Trophoblast cell (in vitro differentiated cells and primary cell): ENCODE data around the gene PIP5K1B.

ENCODE experiments used
- DNase-seq, 2 donors: peaks; one replicate each; pipeline ENCODE4 v3.0.0-alpha.2; 2016
- H2AFZ ChIP-seq: 2 replicates; pipeline ENCODE4 v1.6.1; 2013; ENCODE audit warnings: low read length, moderate library complexity, mild to moderate bottlenecking; ENCODE audit not compliant: insufficient read depth, poor library complexity
- H2AK5ac ChIP-seq: 2 replicates; pipeline ENCODE4 v1.6.1; 2013; ENCODE audit warnings: mild to moderate bottlenecking, low read length
- H2BK120ac ChIP-seq: 2 replicates; pipeline ENCODE4 v1.6.1; 2013; ENCODE audit warnings: low read length, mild to moderate bottlenecking, moderate library complexity; ENCODE audit not compliant: insufficient read depth, poor library complexity
- H2BK12ac ChIP-seq: 2 replicates; pipeline ENCODE4 v1.6.1; 2013; ENCODE audit warnings: mild to moderate bottlenecking, low read length, moderate library complexity
- H2BK5ac ChIP-seq: 2 replicates; pipeline ENCODE4 v1.6.1; 2013; ENCODE audit warnings: low read length, low read depth, moderate library complexity, mild to moderate bottlenecking; ENCODE audit not compliant: poor library complexity
- H3K14ac ChIP-seq: 2 replicates; pipeline ENCODE4 v1.6.1; 2013; ENCODE audit warnings: mild to moderate bottlenecking, low read length
- H3K18ac ChIP-seq: 2 replicates; pipeline ENCODE4 v1.6.1; 2013; ENCODE audit warnings: mild to moderate bottlenecking, low read length
- H3K23ac ChIP-seq: 2 replicates; pipeline ENCODE4 v1.6.1; 2013; ENCODE audit warnings: low read length
- H3K27ac ChIP-seq: 2 replicates; pipeline ENCODE4 v1.5.1; 2013; ENCODE audit warnings: low read depth, mild to moderate bottlenecking, inconsistent platforms, low read length, moderate library complexity
- H3K27me3 ChIP-seq: 2 replicates; pipeline ENCODE4 v1.6.1; 2013; ENCODE audit warnings: inconsistent platforms, mild to moderate bottlenecking, low read length, moderate library complexity; ENCODE audit not compliant: insufficient read depth
- H3K36me3 ChIP-seq, 2 experiments: 1 replicate in 1 of 2; 2 replicates in 1 of 2; pipeline ENCODE4 v1.6.1; 2013; ENCODE audit warnings: low read length in 2 of 2, mild to moderate bottlenecking in 2 of 2, moderate library complexity in 1 of 2; ENCODE audit not compliant: insufficient read depth in 2 of 2, control insufficient read depth in 1 of 2
- H3K4ac ChIP-seq: 2 replicates; pipeline ENCODE4 v1.6.1; 2013; ENCODE audit warnings: low read depth, mild to moderate bottlenecking, low read length, moderate library complexity
- H3K4me1 ChIP-seq, 2 experiments: 1 replicate in 1 of 2; 2 replicates in 1 of 2; pipeline ENCODE4 v1.6.1; 2013; ENCODE audit warnings: low read length in 2 of 2, mild to moderate bottlenecking in 2 of 2, moderate library complexity in 1 of 2; ENCODE audit not compliant: insufficient read depth in 2 of 2, control insufficient read depth in 1 of 2
- H3K4me2 ChIP-seq: 2 replicates; pipeline ENCODE4 v1.6.1; 2013; ENCODE audit warnings: inconsistent platforms, mild to moderate bottlenecking, low read length, moderate library complexity
- H3K4me3 ChIP-seq: 2 replicates; pipeline ENCODE4 v1.5.1; 2013; ENCODE audit warnings: mild to moderate bottlenecking, low read depth, low read length, inconsistent platforms
- H3K79me1 ChIP-seq: one replicate; pipeline ENCODE4 v1.6.1; 2013; ENCODE audit warnings: low read length
- H3K79me2 ChIP-seq: 2 replicates; pipeline ENCODE4 v1.6.1; 2013; ENCODE audit warnings: low read length, mild to moderate bottlenecking; ENCODE audit not compliant: control insufficient read depth, insufficient read depth, poor library complexity
- H3K9ac ChIP-seq: 2 replicates; pipeline ENCODE4 v1.6.1; 2013; ENCODE audit warnings: mild to moderate bottlenecking, low read length
- H3K9me3 ChIP-seq: 2 replicates; pipeline ENCODE4 v1.6.1; 2013; ENCODE audit warnings: low read depth, mild to moderate bottlenecking, control low read depth, inconsistent platforms, low read length; ENCODE audit not compliant: insufficient read depth
- H4K12ac ChIP-seq: 2 replicates; pipeline ENCODE4 v1.6.1; 2013; ENCODE audit warnings: low read depth, mild to moderate bottlenecking, low read length, moderate library complexity
- H4K8ac ChIP-seq: 2 replicates; pipeline ENCODE4 v1.6.1; 2013; ENCODE audit warnings: low read depth, mild to moderate bottlenecking, low read length, moderate library complexity
- H4K91ac ChIP-seq: one replicate; pipeline ENCODE4 v1.6.1; 2013; ENCODE audit warnings: low read depth, mild to moderate bottlenecking, low read length, moderate library complexity
- WGBS: extraction: QIAGEN DNeasy Blood & Tissue Kit; methylation state at CpG from one replicate; pipeline ENCODE4 v1.1.7; 2013; ENCODE audit warnings: missing lambda C conversion rate; ENCODE audit not compliant: insufficient read length, insufficient coverage; ENCODE audit errors: extremely low coverage; 5-methylcytosine and 5-hydroxymethylcytosine counted together

The PIP5K1B gene

GRCh38 chr9:68871236-68871635, 166.2 kb downstream of the PIP5K1B start:
- Histone ChIP-seq H2BK120ac (no peak overlapping the region), H2AFZ (no peak overlapping the region), H4K91ac (no peak overlapping the region), H3K4me1 (no peaks in the 10 kb centered on the region), H3K4ac (no peak overlapping the region), H2BK5ac (no peak overlapping the region), H4K8ac (no peak overlapping the region), H4K12ac (no peak overlapping the region), H3K23ac (no peak overlapping the region), H2BK12ac (no peak overlapping the region), H3K79me1 (no peaks in the 10 kb centered on the region), H3K9me3 (no peaks in the 10 kb centered on the region), H2AK5ac (no peak overlapping the region), H3K36me3 (no peaks in the 10 kb centered on the region), H3K14ac (no peak overlapping the region), H3K18ac (no peak overlapping the region), H3K79me2 (no peaks in the 10 kb centered on the region), H3K27ac (no peak overlapping the region), H3K9ac (no peak overlapping the region), H3K27me3 (no peaks in the 10 kb centered on the region), H3K4me2 (no peak overlapping the region), H3K4me3 (no peak overlapping the region)
- DNase-seq: no peak
- no CpG with 5 or more reads among the region's 3 CpGs for WGBS

GRCh38 chr9:68872026-68872501, 167.0 kb downstream of the PIP5K1B start:
- Histone ChIP-seq H3K79me1 (no peaks in the 10 kb centered on the region), H3K14ac (no peak overlapping the region), H4K8ac (no peak overlapping the region), H3K36me3 (no peaks in the 10 kb centered on the region), H2AFZ (no peak overlapping the region), H3K79me2 (no peaks in the 10 kb centered on the region), H3K9ac (no peak overlapping the region), H3K18ac (no peak overlapping the region), H4K91ac (no peak overlapping the region), H3K4me3 (no peak overlapping the region), H3K4me2 (no peak overlapping the region), H3K9me3 (no peaks in the 10 kb centered on the region), H3K4ac (no peak overlapping the region), H3K27ac (no peak overlapping the region), H2BK120ac (no peak overlapping the region), H2AK5ac (no peak overlapping the region), H2BK5ac (no peak overlapping the region), H4K12ac (no peak overlapping the region), H3K4me1 (no peaks in the 10 kb centered on the region), H3K23ac (peak overlapping the region; percentile 30), H3K27me3 (no peaks in the 10 kb centered on the region), H2BK12ac (no peak overlapping the region)
- WGBS: no CpG with 5 or more reads among the region's 8 CpGs
- no peak for DNase-seq

GRCh38 chr9:68873179-68873578, 168.1 kb downstream of the PIP5K1B start:
- no peaks in the 10 kb centered on the region for H3K79me2 ChIP-seq
- no peaks in the 10 kb centered on the region for H3K9me3 ChIP-seq
- DNase-seq: no peak
- no peak overlapping the region for H2AK5ac ChIP-seq
- no peak overlapping the region for H3K27ac ChIP-seq
- no peak overlapping the region for H3K18ac ChIP-seq
- no peak overlapping the region for H4K8ac ChIP-seq
- H4K12ac ChIP-seq: no peak overlapping the region
- H3K4ac ChIP-seq: no peak overlapping the region
- H4K91ac ChIP-seq: no peak overlapping the region
- no peak overlapping the region for H3K4me3 ChIP-seq
- no peak overlapping the region for H2BK120ac ChIP-seq
- H2BK5ac ChIP-seq: no peak overlapping the region
- no peaks in the 10 kb centered on the region for H3K36me3 ChIP-seq
- no CpG with 5 or more reads among the region's 6 CpGs for WGBS
- H3K9ac ChIP-seq: no peak overlapping the region
- H3K4me1 ChIP-seq: no peaks in the 10 kb centered on the region
- H2BK12ac ChIP-seq: no peak overlapping the region
- H3K27me3 ChIP-seq: no peaks in the 10 kb centered on the region
- H3K23ac ChIP-seq: no peak overlapping the region
- no peak overlapping the region for H2AFZ ChIP-seq
- H3K79me1 ChIP-seq: no peaks in the 10 kb centered on the region
- no peak overlapping the region for H3K4me2 ChIP-seq
- H3K14ac ChIP-seq: no peak overlapping the region

- H3K27ac ChIP-seq: no peak overlapping the region
- no peak overlapping the region for H3K18ac ChIP-seq
- H3K4me3 ChIP-seq: no peak overlapping the region
- no peak overlapping the region for H4K12ac ChIP-seq
- H2AK5ac ChIP-seq: no peak overlapping the region
- H4K8ac ChIP-seq: no peak overlapping the region
- no peak overlapping the region for H4K91ac ChIP-seq
- H2BK5ac ChIP-seq: no peak overlapping the region
- no peak overlapping the region for H3K23ac ChIP-seq
- no peak for DNase-seq
- H3K4me1 ChIP-seq: no peaks in the 10 kb centered on the region
- H3K36me3 ChIP-seq: no peaks in the 10 kb centered on the region
- no peak overlapping the region for H3K4me2 ChIP-seq
- H3K4ac ChIP-seq: no peak overlapping the region
- no peaks in the 10 kb centered on the region for H3K9me3 ChIP-seq
- H2BK12ac ChIP-seq: no peak overlapping the region
- H2BK120ac ChIP-seq: no peak overlapping the region
- H3K27me3 ChIP-seq: no peaks in the 10 kb centered on the region
- no peaks in the 10 kb centered on the region for H3K79me1 ChIP-seq
- WGBS: no CpG with 5 or more reads among the region's 5 CpGs
- H3K14ac ChIP-seq: no peak overlapping the region
- no peak overlapping the region for H3K9ac ChIP-seq
- H2AFZ ChIP-seq: no peak overlapping the region
- no peaks in the 10 kb centered on the region for H3K79me2 ChIP-seq
These were observed 171.2 kb downstream of the PIP5K1B start for GRCh38 chr9:68876273-68876672.
